Left renal cortex interstitium (tissue), 4 donors: ENCODE results near the gene KCNIP3. TPM values are rescaled to one million over a fixed set of nuclear protein-coding genes. Genes with fewer than 3 reads are reported as not detected.

Experiments
- polyA plus RNA-seq, 4 donors: library from polyadenylated mRNA; unstranded; fragments of 120-200 nt; gene quantifications; one replicate each; pipeline ENCODE4 v1.2.1, GENCODE V29; 2013; ENCODE audit not compliant: insufficient read length in 4 of 4

KCNIP3 gene
- polyA plus RNA-seq, 4 donors = 14.5 to 22.3 (median 16.9) TPM

Other genes starting within 250 kb of the KCNIP3 start
- 10 to 100 TPM; 64.5 to 94.9 (median 80.7) TPM for gene MRPS5, start 175.5 kb upstream of the KCNIP3 start, polyA plus RNA-seq
- 10 to 100 TPM; 19.1 to 43.4 (median 30.6) TPM for gene ZNF514, start 137.5 kb upstream of the KCNIP3 start, polyA plus RNA-seq
- 1 to 10 TPM; 8.7 to 9.5 (median 9.4) TPM for gene ZNF2, start 131.5 kb upstream of the KCNIP3 start, polyA plus RNA-seq
- gene ZNF892, start 89.8 kb upstream of the KCNIP3 start, polyA plus RNA-seq = 1 to 10 TPM; 3.7 to 6.1 (median 4.9) TPM
- 10 to 100 TPM; 26.7 to 51.8 (median 33.6) TPM for gene PROM2, start 22.9 kb upstream of the KCNIP3 start, polyA plus RNA-seq
- 10 to 100 TPM; 32.0 to 53.7 (median 41.9) TPM for gene FAHD2A, start 105.4 kb downstream of the KCNIP3 start, polyA plus RNA-seq
- gene TRIM43B, start 187.4 kb downstream of the KCNIP3 start, polyA plus RNA-seq = under 1 TPM in 2 of 4 donors, not detected in 2; 0.27 to 0.49 TPM